PFSK-1 (cell line): ENCODE measurements around the gene GARIN5B.

Experiments used
- FOXP2 ChIP-seq: optimal IDR thresholded peaks from 2 replicates; pipeline ENCODE3; 2011; ENCODE audit warnings: borderline replicate concordance, control low read depth, inconsistent platforms; ENCODE audit not compliant: insufficient read depth; ENCODE audit errors: extremely low read length, extremely low read depth
- POLR2AphosphoS5 ChIP-seq: IDR thresholded peaks from 2 replicates; pipeline ENCODE4 v1.6.1; 2012; ENCODE audit warnings: low read depth, mild to moderate bottlenecking, control low read depth, low read length, moderate library complexity
- REST ChIP-seq, 2 experiments: IDR thresholded peaks; 2 replicates each; pipeline versions ENCODE4 v1.6.1 to v1.8.0; 2011 to 2012; ENCODE audit warnings: low read depth in 2 of 2, low read length in 2 of 2, control low read depth in 1 of 2, inconsistent platforms in 1 of 2, mild to moderate bottlenecking in 1 of 2, moderate library complexity in 1 of 2; ENCODE audit not compliant: insufficient read depth in 1 of 2
- SIN3A ChIP-seq: IDR thresholded peaks from 2 replicates; pipeline ENCODE4 v1.6.1; 2012; ENCODE audit warnings: mild to moderate bottlenecking, low read length, moderate library complexity, borderline replicate concordance; ENCODE audit not compliant: insufficient read depth
- TAF1 ChIP-seq: IDR thresholded peaks from 2 replicates; pipeline ENCODE4 v1.6.1; 2012; ENCODE audit warnings: low read length, control low read depth, borderline replicate concordance; ENCODE audit not compliant: insufficient read depth

GARIN5B gene

DNA sequence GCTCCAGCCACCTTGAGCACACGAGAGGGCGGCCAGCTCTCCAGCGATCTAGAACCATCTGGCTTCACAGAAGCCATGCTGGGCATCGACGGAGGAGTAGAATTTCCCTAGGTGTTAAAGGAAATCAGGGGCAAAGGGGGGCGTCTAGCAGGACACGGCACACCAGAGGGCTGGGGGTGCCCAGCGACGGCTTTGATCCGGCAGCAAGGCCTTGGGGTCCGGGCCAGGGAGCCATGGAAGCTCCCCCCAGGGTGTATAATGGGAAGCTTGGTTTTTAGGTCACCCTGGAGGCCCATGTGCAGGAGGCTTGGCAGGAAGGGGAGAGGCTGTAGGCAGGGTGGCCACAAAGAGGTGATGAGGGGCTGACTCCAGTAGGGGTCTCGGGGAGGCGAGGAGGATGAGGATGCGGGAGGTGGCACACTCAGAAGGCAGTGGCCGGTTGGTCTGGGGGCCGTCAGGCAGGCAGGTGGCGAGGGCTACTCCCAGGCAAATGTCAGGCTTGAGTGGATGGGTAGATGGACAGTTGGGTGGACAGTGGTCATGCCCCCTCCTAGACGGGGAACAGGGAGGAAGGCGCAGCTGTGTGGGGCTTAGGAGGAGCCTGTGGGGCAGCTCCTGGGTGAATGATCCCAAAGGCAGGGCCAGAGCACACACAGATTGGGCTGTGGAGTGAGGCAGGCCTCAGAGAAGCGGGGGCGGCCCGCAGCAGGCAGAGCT lies 17.8 kb downstream of the GARIN5B start:
- no peak for TF ChIP-seq SIN3A
- no peak for TF ChIP-seq FOXP2
- TF ChIP-seq TAF1: no peak
- TF ChIP-seq POLR2AphosphoS5: no peak
- no peak for TF ChIP-seq REST (IDR thresholded peaks at IDR 0.05; ENCODE audit: insufficient read depth in 1 of 2, low read depth in 2 of 2, low read length in 2 of 2)

- TF ChIP-seq REST (IDR thresholded peaks at IDR 0.05; ENCODE audit: insufficient read depth in 1 of 2, low read depth in 2 of 2, low read length in 2 of 2) (no peak), POLR2AphosphoS5 (no peak), SIN3A (no peak), FOXP2 (no peak), TAF1 (no peak)
These were observed 18.6 kb downstream of the GARIN5B start for GRCh38 chr19:55344444-55344843.

DNA sequence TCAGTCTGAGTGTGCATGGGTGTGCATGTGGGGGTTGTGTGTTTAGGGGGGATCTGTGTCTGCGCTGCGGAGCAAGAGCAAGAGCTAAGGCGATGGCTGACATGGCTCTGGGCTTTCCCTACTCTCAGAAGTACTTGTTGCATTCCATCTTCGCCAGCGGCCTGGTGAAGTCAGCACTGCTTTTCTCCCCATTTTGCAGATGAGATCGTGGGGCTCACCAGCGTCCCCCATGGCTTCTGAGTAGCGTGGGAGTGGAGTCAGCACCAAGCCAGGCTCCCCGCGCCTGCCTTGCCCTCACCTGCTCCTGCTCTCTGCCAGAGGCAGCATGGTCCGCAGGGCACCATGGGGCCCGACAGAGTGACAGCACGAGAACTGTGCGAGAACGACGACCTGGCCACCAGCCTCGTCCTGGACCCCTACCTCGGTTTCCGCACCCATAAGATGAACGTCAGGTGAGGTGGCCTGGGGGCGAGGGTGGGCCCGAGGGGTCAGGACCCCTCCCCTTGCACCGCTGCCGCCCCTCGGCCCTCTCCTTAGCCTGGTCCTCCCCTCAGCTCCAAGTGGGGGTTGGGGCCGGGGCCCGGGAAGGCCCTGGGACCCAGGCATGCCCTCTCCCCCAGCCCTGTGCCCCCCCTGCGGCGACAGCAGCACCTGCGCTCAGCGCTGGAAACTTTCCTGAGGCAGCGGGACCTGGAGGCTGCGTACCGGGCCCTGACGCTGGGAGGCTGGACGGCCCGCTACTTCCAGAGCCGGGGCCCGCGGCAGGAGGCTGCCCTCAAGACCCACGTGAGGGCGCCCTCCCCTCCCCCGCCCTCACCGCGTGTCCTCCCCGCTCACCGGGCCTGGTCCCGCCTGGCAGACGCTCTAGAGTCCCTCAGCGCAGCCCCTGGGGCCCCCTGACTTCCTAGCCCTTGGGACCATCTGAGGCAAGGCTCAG lies 21.2 kb downstream of the GARIN5B start:
- no peak for TF ChIP-seq SIN3A
- no peak for TF ChIP-seq FOXP2
- no peak for TF ChIP-seq TAF1
- TF ChIP-seq REST (IDR thresholded peaks at IDR 0.05; ENCODE audit: insufficient read depth in 1 of 2, low read depth in 2 of 2, low read length in 2 of 2): no peak
- TF ChIP-seq POLR2AphosphoS5: no peak

GRCh38 chr19:55341171-55341588 lies 21.9 kb downstream of the GARIN5B start:
- TF ChIP-seq FOXP2 (no peak), SIN3A (no peak), TAF1 (no peak), POLR2AphosphoS5 (no peak; the same call in 1 of the 2 replicates), REST (IDR thresholded peaks at IDR 0.05; ENCODE audit: insufficient read depth in 1 of 2, low read depth in 2 of 2, low read length in 2 of 2) (no peak)
